HCT116 (cell line): ENCODE results near the gene DNAJB13.

Source experiments
- CBX3 ChIP-seq: IDR thresholded peaks from 2 replicates; pipeline ENCODE4 v1.6.1; 2012; ENCODE audit warnings: low read depth
- CEBPB ChIP-seq: IDR thresholded peaks from 2 replicates; pipeline ENCODE4 v1.6.1; 2012; ENCODE audit warnings: low read depth
- EZH2 ChIP-seq: fragments of 200-600 bp; sonication (generic); IDR thresholded peaks from 2 replicates; pipeline ENCODE4 v1.6.1; 2017; ENCODE audit warnings: antibody characterized with exemption, mixed run types
- POLR2A ChIP-seq: IDR thresholded peaks from 2 replicates; pipeline ENCODE4 v1.7.0; 2011; ENCODE audit warnings: borderline replicate concordance; ENCODE audit not compliant: insufficient read depth, insufficient read length; ENCODE audit errors: extremely low read depth
- POLR2AphosphoS5 ChIP-seq: IDR thresholded peaks from 2 replicates; pipeline ENCODE4 v1.6.1; 2011; ENCODE audit warnings: mild to moderate bottlenecking, low read depth, low read length, moderate library complexity
- SP1 ChIP-seq: IDR thresholded peaks from 2 replicates; pipeline ENCODE4 v1.6.1; 2012; ENCODE audit warnings: low read depth
- TF ChIP-seq, protein P1 (sequence below), 3 experiments: fragments of 200-600 bp in 1 of 3; sonication (generic) in 1 of 3; IDR thresholded peaks in 2 of 3; conservative IDR thresholded peaks in 1 of 3; 2 replicates each; pipeline ENCODE4 v1.5.1; 2012 to 2017; ENCODE audit warnings: low read depth in 2 of 3, low read length in 2 of 3, antibody characterized with exemption in 1 of 3, borderline replicate concordance in 1 of 3, control low read depth in 1 of 3, mild to moderate bottlenecking in 1 of 3, mixed read lengths in 1 of 3, mixed run types in 1 of 3, moderate library complexity in 1 of 3; ENCODE audit not compliant: insufficient read depth in 1 of 3

DNA sequence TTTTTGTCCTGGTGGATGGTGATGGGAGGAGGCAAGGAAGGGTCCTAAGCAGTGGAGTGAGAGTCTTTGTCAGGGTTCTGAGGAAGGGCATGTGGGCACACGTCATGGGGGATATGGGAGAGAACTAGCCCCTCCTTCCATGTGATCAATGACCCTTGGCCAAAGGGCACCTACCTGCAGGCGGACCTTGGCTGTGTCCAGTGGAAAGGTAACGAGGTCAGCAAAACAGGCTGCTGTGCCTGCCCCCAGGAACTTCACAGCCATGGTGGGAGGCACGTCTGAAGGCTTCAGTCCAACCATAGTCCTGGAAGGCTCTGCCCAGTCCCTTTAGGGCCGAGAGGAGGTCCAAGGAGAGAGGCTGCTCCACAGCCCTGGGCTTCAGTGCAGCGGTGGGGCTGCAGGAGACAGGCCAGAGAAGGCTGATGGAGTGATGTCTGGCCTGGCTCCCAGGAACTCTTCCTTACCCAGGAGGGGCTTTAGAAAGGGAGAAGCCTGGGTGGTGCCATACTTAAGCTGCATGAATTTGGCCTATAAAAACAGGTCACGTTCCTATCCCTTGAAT lies 56.0 kb downstream of the DNAJB13 start:
- TF ChIP-seq EZH2: no peak
- no peak for TF ChIP-seq POLR2AphosphoS5
- TF ChIP-seq CEBPB: no peak
- TF ChIP-seq POLR2A: no peak
- TF ChIP-seq, protein P1, sequence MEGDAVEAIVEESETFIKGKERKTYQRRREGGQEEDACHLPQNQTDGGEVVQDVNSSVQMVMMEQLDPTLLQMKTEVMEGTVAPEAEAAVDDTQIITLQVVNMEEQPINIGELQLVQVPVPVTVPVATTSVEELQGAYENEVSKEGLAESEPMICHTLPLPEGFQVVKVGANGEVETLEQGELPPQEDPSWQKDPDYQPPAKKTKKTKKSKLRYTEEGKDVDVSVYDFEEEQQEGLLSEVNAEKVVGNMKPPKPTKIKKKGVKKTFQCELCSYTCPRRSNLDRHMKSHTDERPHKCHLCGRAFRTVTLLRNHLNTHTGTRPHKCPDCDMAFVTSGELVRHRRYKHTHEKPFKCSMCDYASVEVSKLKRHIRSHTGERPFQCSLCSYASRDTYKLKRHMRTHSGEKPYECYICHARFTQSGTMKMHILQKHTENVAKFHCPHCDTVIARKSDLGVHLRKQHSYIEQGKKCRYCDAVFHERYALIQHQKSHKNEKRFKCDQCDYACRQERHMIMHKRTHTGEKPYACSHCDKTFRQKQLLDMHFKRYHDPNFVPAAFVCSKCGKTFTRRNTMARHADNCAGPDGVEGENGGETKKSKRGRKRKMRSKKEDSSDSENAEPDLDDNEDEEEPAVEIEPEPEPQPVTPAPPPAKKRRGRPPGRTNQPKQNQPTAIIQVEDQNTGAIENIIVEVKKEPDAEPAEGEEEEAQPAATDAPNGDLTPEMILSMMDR (IDR thresholded peaks at IDR 0.05 in 2 of 3, conservative IDR thresholded peaks at IDR 0.05 in 1 of 3; ENCODE audit: borderline replicate concordance in 1 of 3, insufficient read depth in 1 of 3, low read depth in 2 of 3, low read length in 2 of 3): no peak
- TF ChIP-seq SP1: no peak
- TF ChIP-seq CBX3: no peak
